ENCODE results near the gene SPTBN1.
"Not testable (repeated sequence)": the region's sequence is repeated elsewhere in the genome, so short reads cannot be mapped to it uniquely, and the experiment has no call there.

Gene SPTBN1

DNA sequence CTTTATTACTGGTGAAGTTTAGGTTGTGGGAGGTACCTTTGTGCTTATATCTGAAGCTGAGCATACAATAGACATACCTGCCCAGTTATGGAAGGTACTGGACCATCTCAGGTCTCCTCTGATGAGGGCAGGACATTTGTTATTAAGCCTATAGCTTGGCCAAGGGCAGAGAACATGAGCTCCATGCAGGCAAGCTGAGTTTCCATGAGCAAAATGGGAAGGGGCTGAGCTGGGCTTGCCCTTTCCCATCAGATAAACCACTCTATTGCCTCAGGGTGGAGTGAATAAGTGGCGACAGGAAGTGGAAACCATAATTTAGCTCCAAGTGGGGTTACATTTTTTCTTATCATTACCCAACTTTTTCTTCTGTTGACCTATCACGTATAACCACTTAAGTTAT is 227.5 kb downstream of the SPTBN1 start:
- no peak overlapping the region for H3K4me3 ChIP-seq (ENCODE audit: low read depth, low read length)
- TF ChIP-seq, protein P1, sequence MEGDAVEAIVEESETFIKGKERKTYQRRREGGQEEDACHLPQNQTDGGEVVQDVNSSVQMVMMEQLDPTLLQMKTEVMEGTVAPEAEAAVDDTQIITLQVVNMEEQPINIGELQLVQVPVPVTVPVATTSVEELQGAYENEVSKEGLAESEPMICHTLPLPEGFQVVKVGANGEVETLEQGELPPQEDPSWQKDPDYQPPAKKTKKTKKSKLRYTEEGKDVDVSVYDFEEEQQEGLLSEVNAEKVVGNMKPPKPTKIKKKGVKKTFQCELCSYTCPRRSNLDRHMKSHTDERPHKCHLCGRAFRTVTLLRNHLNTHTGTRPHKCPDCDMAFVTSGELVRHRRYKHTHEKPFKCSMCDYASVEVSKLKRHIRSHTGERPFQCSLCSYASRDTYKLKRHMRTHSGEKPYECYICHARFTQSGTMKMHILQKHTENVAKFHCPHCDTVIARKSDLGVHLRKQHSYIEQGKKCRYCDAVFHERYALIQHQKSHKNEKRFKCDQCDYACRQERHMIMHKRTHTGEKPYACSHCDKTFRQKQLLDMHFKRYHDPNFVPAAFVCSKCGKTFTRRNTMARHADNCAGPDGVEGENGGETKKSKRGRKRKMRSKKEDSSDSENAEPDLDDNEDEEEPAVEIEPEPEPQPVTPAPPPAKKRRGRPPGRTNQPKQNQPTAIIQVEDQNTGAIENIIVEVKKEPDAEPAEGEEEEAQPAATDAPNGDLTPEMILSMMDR (IDR thresholded peaks at IDR 0.05; ENCODE audit: low read depth, low read length, missing control alignments) = no peak
- no peak for DNase-seq (ENCODE audit: low read depth)

DNA sequence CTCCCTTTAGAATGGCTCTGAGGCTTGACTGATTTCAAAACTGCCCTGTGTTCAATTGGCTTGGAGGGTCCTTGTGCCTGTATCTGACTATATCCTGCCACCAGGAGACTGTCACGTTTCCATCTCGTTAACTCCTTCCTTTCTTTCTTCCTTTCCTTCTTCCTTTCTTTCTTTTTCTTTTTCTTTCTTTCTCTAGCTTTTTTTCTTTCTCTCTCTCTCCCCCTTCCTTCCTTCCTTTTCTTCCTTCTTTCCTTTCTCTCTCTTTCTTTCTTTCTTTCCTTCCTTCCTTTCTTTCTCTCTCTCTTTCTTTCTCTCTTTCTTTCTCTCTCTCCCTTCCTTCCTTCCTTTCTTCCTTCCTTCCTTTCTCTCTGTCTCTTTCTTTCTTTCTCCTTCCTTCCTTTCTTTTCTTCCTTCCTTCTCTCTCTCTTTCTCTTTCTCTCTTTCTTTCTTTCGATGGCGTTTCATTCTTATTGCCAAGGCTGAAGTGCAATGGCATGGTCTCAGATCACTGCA is 229.2 kb downstream of the SPTBN1 start:
- TF ChIP-seq, protein P1 (IDR thresholded peaks at IDR 0.05; ENCODE audit: low read depth, low read length, missing control alignments) = no peak
- DNase-seq (ENCODE audit: low read depth) = no peak
- no peak overlapping the region for H3K4me3 ChIP-seq (ENCODE audit: low read depth, low read length)

DNA sequence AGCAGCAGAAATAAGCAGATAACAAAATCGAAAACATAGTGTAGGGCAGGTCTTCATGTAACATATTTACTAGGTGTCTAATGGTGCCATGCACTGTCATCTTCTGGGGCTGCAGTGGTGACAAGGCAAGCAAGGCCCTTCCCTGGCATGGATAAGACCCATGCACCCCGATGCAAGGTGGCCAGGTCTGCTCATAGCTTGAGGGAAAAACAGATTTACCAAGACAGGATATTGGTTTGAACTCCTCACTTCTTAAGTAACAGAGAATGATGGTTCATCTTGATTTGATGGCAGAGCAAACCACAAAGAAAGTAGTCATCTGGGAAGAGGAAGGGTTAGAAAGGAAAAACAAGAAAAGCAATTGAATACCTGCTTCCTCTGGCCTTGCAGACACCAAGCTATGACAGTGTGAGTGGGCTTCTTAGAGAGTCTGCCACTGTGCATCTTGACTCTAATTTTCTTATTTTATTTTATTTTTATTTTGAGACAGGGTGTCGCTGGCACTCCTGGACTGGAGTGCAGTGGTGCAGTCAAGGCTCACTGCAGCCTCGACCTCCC is 231.5 kb downstream of the SPTBN1 start:
- TF ChIP-seq, protein P1 (IDR thresholded peaks at IDR 0.05; ENCODE audit: low read depth, low read length, missing control alignments) = no peak
- DNase-seq (ENCODE audit: low read depth) = no peak
- H3K4me3 ChIP-seq (ENCODE audit: low read depth, low read length) = no peak overlapping the region

DNA sequence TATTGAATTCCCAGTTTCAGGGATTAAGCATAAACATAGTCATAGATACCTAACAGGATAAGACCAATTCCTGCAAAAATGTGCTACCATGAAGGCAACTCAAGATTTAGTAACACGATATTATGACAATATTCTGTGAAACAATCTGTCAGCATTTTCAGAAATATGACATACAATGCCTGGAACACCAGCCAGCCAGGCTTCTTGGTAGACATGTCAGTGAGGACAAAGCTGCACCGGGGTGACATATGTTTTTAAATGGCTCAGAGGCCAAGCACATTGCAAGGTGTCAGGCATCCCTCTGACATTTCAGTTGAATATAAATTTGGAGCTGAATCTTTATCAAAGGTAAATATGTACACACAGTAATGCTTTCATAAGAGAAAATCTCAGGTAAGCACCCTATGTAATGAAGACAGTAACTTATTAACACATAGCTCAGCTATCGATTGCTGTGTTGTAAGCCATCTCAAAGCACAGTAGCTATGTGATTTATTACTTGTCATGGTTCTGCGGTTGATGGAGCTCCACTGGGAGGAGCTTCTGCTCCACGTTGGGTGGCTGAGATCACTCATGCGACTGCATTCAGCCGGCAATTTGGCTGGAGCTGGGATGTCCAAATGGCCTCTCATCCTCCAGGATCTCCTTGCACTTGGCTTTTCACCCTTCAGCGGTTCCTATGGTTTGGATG is 235.5 kb downstream of the SPTBN1 start:
- H3K4me3 ChIP-seq (ENCODE audit: low read depth, low read length) = no peak overlapping the region
- TF ChIP-seq, protein P1 (IDR thresholded peaks at IDR 0.05; ENCODE audit: low read depth, low read length, missing control alignments) = no peak
- DNase-seq (ENCODE audit: low read depth) = no peak

DNA sequence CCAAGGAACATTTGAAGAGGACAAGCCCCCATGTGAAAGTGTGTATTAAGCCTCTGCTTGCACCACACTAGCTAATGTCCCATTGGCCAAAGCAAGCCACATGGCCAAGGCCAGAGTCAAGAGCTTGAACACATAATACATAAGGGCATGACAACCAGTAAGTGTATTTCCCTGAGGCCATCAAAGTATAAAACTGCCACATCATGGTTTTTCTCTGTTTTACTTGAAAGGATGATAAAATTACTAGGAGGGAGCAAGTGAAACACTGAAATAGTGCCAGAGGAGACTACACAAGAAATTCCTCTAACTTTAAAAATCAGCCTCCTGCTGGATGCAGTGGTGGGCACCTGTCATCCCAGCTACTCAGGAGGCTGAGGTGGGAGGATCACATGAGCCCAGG is 236.4 kb downstream of the SPTBN1 start:
- no peak overlapping the region for H3K4me3 ChIP-seq (ENCODE audit: low read depth, low read length)
- DNase-seq (ENCODE audit: low read depth) = no peak
- TF ChIP-seq, protein P1 (IDR thresholded peaks at IDR 0.05; ENCODE audit: low read depth, low read length, missing control alignments) = no peak

DNA sequence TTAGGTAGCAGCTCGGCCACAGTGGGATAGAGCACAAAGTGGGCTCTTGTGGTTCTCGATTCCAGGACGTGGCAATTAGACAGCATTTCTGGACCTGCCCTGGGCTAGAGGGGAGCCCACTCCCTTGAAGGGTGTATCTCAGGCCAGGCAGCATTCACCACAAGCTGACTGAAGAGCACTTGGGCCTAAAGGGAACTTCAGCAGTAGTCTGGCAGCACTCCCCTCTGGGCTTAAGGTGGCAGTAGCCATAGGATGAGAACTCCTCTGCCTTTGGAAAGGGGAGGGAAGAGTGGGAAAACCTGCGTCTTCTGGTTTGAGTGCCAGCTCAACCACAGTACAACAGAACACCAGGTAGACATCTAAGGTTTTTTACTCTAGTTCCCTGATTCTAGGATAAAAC is 239.3 kb downstream of the SPTBN1 start:
- TF ChIP-seq, protein P1 (IDR thresholded peaks at IDR 0.05; ENCODE audit: low read depth, low read length, missing control alignments) = no peak
- DNase-seq (ENCODE audit: low read depth) = no peak
- H3K4me3 ChIP-seq (ENCODE audit: low read depth, low read length) = no peak overlapping the region

DNA sequence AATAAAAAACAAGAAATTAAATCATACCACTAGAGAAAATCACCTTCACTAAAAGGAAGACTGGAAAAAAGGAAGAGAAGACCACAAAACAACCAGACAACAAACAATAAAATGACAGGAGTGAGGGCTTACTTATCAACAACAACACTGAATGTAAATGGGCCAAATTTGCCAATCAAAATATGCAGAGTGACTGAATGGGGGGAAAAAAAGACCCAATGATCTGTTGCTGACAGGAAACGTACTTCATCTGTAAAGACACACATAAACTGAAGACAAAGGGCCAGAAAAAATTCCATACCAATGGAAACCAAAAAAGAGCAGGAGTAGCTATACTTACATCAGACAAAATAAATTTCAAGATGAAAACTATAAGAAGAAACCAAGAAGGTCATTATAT is 241.8 kb downstream of the SPTBN1 start:
- H3K4me3 ChIP-seq (ENCODE audit: low read depth, low read length) = no peak overlapping the region
- TF ChIP-seq, protein P1 (IDR thresholded peaks at IDR 0.05; ENCODE audit: low read depth, low read length, missing control alignments) = no peak
- no peak for DNase-seq (ENCODE audit: low read depth)

DNA sequence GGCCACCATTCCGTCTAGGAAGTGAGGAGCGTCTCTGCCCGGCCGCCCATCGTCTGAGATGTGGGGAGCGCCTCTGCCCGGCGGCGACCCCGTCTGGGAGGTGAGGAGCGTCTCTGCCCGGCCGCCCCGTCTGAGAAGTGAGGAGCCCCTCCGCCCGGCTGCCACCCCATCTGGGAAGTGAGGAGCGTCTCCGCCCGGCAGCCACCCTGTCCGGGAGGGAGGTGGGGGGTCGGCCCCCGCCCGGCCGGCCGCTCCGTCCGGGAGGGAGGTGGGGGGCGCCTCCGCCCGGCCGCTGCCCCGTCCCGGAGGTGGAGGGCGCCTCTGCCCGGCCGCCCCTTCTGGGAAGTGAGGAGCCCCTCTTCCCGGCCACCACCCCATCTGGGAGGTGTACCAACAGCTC is 242.8 kb downstream of the SPTBN1 start:
- not testable (repeated sequence) for DNase-seq (ENCODE audit: low read depth); H3K4me3 ChIP-seq (ENCODE audit: low read depth, low read length)

All from GM12864 (cell line).